Trophoblast cell (in vitro differentiated cells and primary cell): ENCODE results near the gene NLRP1.

ENCODE experiments used
- DNase-seq, 2 donors: peaks; one replicate each; pipeline ENCODE4 v3.0.0-alpha.2; 2016
- H2AFZ ChIP-seq: 2 replicates; pipeline ENCODE4 v1.6.1; 2013; ENCODE audit warnings: low read length, moderate library complexity, mild to moderate bottlenecking; ENCODE audit not compliant: insufficient read depth, poor library complexity
- H2AK5ac ChIP-seq: 2 replicates; pipeline ENCODE4 v1.6.1; 2013; ENCODE audit warnings: mild to moderate bottlenecking, low read length
- H2BK120ac ChIP-seq: 2 replicates; pipeline ENCODE4 v1.6.1; 2013; ENCODE audit warnings: low read length, mild to moderate bottlenecking, moderate library complexity; ENCODE audit not compliant: insufficient read depth, poor library complexity
- H2BK12ac ChIP-seq: 2 replicates; pipeline ENCODE4 v1.6.1; 2013; ENCODE audit warnings: mild to moderate bottlenecking, low read length, moderate library complexity
- H2BK5ac ChIP-seq: 2 replicates; pipeline ENCODE4 v1.6.1; 2013; ENCODE audit warnings: low read length, low read depth, moderate library complexity, mild to moderate bottlenecking; ENCODE audit not compliant: poor library complexity
- H3K14ac ChIP-seq: 2 replicates; pipeline ENCODE4 v1.6.1; 2013; ENCODE audit warnings: mild to moderate bottlenecking, low read length
- H3K18ac ChIP-seq: 2 replicates; pipeline ENCODE4 v1.6.1; 2013; ENCODE audit warnings: mild to moderate bottlenecking, low read length
- H3K23ac ChIP-seq: 2 replicates; pipeline ENCODE4 v1.6.1; 2013; ENCODE audit warnings: low read length
- H3K27ac ChIP-seq: 2 replicates; pipeline ENCODE4 v1.5.1; 2013; ENCODE audit warnings: low read depth, mild to moderate bottlenecking, inconsistent platforms, low read length, moderate library complexity
- H3K27me3 ChIP-seq: 2 replicates; pipeline ENCODE4 v1.6.1; 2013; ENCODE audit warnings: inconsistent platforms, mild to moderate bottlenecking, low read length, moderate library complexity; ENCODE audit not compliant: insufficient read depth
- H3K36me3 ChIP-seq, 2 experiments: 1 replicate in 1 of 2; 2 replicates in 1 of 2; pipeline ENCODE4 v1.6.1; 2013; ENCODE audit warnings: low read length in 2 of 2, mild to moderate bottlenecking in 2 of 2, moderate library complexity in 1 of 2; ENCODE audit not compliant: insufficient read depth in 2 of 2, control insufficient read depth in 1 of 2
- H3K4ac ChIP-seq: 2 replicates; pipeline ENCODE4 v1.6.1; 2013; ENCODE audit warnings: low read depth, mild to moderate bottlenecking, low read length, moderate library complexity
- H3K4me1 ChIP-seq, 2 experiments: 1 replicate in 1 of 2; 2 replicates in 1 of 2; pipeline ENCODE4 v1.6.1; 2013; ENCODE audit warnings: low read length in 2 of 2, mild to moderate bottlenecking in 2 of 2, moderate library complexity in 1 of 2; ENCODE audit not compliant: insufficient read depth in 2 of 2, control insufficient read depth in 1 of 2
- H3K4me2 ChIP-seq: 2 replicates; pipeline ENCODE4 v1.6.1; 2013; ENCODE audit warnings: inconsistent platforms, mild to moderate bottlenecking, low read length, moderate library complexity
- H3K4me3 ChIP-seq: 2 replicates; pipeline ENCODE4 v1.5.1; 2013; ENCODE audit warnings: mild to moderate bottlenecking, low read depth, low read length, inconsistent platforms
- H3K79me1 ChIP-seq: one replicate; pipeline ENCODE4 v1.6.1; 2013; ENCODE audit warnings: low read length
- H3K79me2 ChIP-seq: 2 replicates; pipeline ENCODE4 v1.6.1; 2013; ENCODE audit warnings: low read length, mild to moderate bottlenecking; ENCODE audit not compliant: control insufficient read depth, insufficient read depth, poor library complexity
- H3K9ac ChIP-seq: 2 replicates; pipeline ENCODE4 v1.6.1; 2013; ENCODE audit warnings: mild to moderate bottlenecking, low read length
- H3K9me3 ChIP-seq: 2 replicates; pipeline ENCODE4 v1.6.1; 2013; ENCODE audit warnings: low read depth, mild to moderate bottlenecking, control low read depth, inconsistent platforms, low read length; ENCODE audit not compliant: insufficient read depth
- H4K12ac ChIP-seq: 2 replicates; pipeline ENCODE4 v1.6.1; 2013; ENCODE audit warnings: low read depth, mild to moderate bottlenecking, low read length, moderate library complexity
- H4K8ac ChIP-seq: 2 replicates; pipeline ENCODE4 v1.6.1; 2013; ENCODE audit warnings: low read depth, mild to moderate bottlenecking, low read length, moderate library complexity
- H4K91ac ChIP-seq: one replicate; pipeline ENCODE4 v1.6.1; 2013; ENCODE audit warnings: low read depth, mild to moderate bottlenecking, low read length, moderate library complexity
- WGBS: extraction: QIAGEN DNeasy Blood & Tissue Kit; methylation state at CpG from one replicate; pipeline ENCODE4 v1.1.7; 2013; ENCODE audit warnings: missing lambda C conversion rate; ENCODE audit not compliant: insufficient read length, insufficient coverage; ENCODE audit errors: extremely low coverage; 5-methylcytosine and 5-hydroxymethylcytosine counted together

Gene NLRP1

DNA sequence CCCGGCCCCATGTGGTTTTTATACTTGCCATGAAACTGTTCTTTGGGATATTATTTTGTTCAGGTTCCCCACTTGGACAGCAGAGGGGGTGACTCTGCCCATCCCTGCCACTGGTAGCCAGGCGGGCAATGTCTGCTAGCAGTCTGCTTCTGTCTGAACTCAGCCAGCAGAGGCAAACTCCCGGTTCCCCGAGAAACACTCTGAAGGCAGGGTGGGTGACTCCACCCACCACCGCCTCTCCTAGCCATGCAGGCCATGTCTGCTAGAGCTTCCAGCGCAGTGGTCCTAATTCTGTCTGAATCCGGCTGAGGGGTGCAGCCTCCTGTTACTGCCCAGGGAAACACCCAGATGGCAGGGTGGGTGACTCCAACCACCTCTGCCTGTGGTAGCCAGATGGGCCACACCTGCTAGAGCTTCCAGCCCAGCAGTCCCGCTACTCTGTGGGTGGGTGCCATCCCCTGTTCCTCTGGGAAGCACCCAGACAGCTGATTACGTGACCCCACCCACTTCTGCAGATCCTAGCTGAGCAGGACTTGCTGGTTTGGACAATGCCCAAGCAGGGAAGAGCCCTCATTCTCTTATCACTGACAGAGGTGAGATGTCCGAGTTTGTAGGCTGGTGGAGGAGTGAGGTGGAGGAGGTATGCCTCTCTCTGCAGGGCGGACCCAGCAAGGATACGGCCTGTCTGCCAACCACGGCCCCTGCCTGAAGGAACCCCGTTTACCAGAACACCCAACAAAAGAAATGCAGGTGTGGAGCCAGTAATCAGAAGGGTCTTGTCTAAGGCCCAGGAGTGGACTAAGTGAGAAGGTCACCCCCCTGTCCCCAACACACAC, 22.4 kb downstream of the NLRP1 start:
- Histone ChIP-seq H3K9me3 (peaks cover 1% of the 10 kb centered on the region), H3K27ac (no peak overlapping the region), H3K4me1 (no peaks in the 10 kb centered on the region), H3K4ac (no peak overlapping the region), H3K14ac (no peak overlapping the region), H4K12ac (no peak overlapping the region), H3K4me3 (no peak overlapping the region), H4K8ac (no peak overlapping the region), H2BK12ac (no peak overlapping the region), H2AK5ac (no peak overlapping the region), H3K79me1 (no peaks in the 10 kb centered on the region), H3K23ac (no peak overlapping the region), H2BK5ac (no peak overlapping the region), H3K4me2 (no peak overlapping the region), H3K36me3 (no peaks in the 10 kb centered on the region), H3K18ac (no peak overlapping the region), H3K9ac (no peak overlapping the region), H4K91ac (no peak overlapping the region), H2BK120ac (no peak overlapping the region), H2AFZ (no peak overlapping the region), H3K27me3 (no peaks in the 10 kb centered on the region), H3K79me2 (no peaks in the 10 kb centered on the region)
- DNase-seq, result no peak
- WGBS, result no CpG with 5 or more reads among the region's 14 CpGs

DNA sequence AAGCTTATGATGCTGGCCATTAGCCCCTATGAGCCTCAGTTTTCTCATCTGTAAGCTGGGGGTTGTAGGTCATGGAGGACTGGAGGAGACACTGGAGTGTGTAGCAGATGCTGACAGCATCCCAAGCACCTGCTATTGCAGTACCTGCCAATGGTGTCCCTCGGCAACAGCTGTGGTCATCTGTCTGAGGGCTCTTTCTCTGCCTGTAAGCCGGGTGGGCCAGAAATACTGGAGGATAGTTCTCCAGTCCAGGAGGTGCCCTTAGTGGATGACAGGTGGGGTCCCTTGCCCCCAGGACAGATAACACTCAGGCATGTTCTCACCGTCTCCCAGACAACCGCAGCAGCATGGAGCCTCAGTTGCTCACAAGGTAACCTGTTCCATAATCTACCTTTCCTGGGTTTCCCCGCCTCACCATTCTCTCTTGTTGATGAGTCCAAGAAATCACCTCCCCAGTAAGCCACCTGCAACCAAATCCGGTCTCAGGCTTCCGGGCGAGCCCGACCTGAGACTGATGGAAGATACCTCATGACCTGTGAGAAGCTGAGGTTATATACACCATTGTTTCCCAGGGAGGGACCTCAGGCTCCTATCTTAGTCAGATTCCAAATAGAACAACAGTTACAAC, 23.8 kb downstream of the NLRP1 start:
- Histone ChIP-seq H3K9me3 (peaks cover 1% of the 10 kb centered on the region), H3K36me3 (no peaks in the 10 kb centered on the region), H3K27ac (no peak overlapping the region), H4K12ac (no peak overlapping the region), H3K4me2 (no peak overlapping the region), H3K4me3 (no peak overlapping the region), H3K79me2 (no peaks in the 10 kb centered on the region), H2BK12ac (no peak overlapping the region), H2BK120ac (no peak overlapping the region), H2AFZ (no peak overlapping the region), H3K27me3 (no peaks in the 10 kb centered on the region), H3K4ac (no peak overlapping the region), H3K4me1 (no peaks in the 10 kb centered on the region), H3K18ac (no peak overlapping the region), H3K9ac (no peak overlapping the region), H3K79me1 (no peaks in the 10 kb centered on the region), H3K14ac (no peak overlapping the region), H2BK5ac (no peak overlapping the region), H4K8ac (no peak overlapping the region), H4K91ac (no peak overlapping the region), H2AK5ac (no peak overlapping the region), H3K23ac (no peak overlapping the region)
- no CpG with 5 or more reads among the region's 9 CpGs for WGBS
- no peak for DNase-seq

DNA sequence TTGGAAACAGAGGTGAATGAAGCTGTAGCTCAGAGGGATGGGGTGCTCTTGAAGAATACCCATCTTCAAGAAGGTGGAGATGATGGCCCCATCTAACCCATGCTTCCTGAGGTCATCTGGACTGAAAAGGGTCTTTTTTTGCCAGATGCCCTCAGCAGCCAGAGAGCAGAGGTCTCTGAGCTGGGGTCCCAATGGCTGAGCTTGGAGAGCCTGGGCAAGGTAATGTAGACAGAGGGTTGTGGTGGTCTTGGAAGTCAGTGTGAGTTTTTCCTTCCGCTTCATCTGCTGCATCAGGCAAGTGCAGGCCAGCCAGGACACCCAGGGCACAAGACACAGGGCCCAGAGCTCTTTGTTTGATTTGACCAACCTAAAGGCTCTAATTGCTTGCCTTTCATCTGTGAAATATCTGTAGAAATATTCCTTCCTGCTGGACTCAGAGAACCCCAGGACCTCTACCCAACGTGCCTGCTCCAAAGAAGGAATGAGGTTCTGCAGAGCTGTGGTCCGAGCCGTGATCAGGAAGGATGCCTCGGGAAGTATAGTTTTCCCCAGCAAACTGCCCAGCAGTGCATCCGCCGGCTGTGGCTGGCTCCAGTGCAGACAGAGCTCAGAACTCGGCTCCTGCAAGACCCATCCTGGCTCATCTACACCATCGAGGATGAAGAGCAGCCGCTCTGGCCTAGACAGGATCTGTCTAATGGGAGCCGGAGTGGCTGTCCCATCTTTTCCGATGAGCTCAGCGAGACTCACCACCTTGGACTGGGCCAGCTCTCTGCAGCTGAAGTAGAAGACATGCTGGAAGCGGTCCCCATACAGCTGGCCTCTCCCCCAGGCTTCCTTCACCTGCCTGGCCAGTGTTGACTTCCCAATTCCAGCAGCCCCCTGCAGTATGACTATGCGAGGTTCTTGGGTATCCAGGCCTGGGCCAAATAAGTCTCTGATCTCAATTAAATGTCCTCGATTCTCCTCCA, 25.2 kb downstream of the NLRP1 start:
- H3K14ac ChIP-seq, result no peak overlapping the region
- peaks cover 1% of the 10 kb centered on the region for H3K9me3 ChIP-seq
- H2BK120ac ChIP-seq, result no peak overlapping the region
- no peak overlapping the region for H4K12ac ChIP-seq
- H3K4me1 ChIP-seq, result no peaks in the 10 kb centered on the region
- H3K9ac ChIP-seq, result no peak overlapping the region
- no peak overlapping the region for H3K4me2 ChIP-seq
- H3K18ac ChIP-seq, result no peak overlapping the region
- no peaks in the 10 kb centered on the region for H3K79me1 ChIP-seq
- no peak overlapping the region for H2AFZ ChIP-seq
- no CpG with 5 or more reads among the region's 16 CpGs for WGBS
- H2BK5ac ChIP-seq, result no peak overlapping the region
- H3K23ac ChIP-seq, result no peak overlapping the region
- H3K36me3 ChIP-seq, result no peaks in the 10 kb centered on the region
- H3K27ac ChIP-seq, result no peak overlapping the region
- H4K91ac ChIP-seq, result no peak overlapping the region
- H2BK12ac ChIP-seq, result no peak overlapping the region
- H3K4me3 ChIP-seq, result no peak overlapping the region
- H3K4ac ChIP-seq, result no peak overlapping the region
- DNase-seq, result no peak
- H3K27me3 ChIP-seq, result no peaks in the 10 kb centered on the region
- no peaks in the 10 kb centered on the region for H3K79me2 ChIP-seq
- H2AK5ac ChIP-seq, result no peak overlapping the region
- H4K8ac ChIP-seq, result no peak overlapping the region

DNA sequence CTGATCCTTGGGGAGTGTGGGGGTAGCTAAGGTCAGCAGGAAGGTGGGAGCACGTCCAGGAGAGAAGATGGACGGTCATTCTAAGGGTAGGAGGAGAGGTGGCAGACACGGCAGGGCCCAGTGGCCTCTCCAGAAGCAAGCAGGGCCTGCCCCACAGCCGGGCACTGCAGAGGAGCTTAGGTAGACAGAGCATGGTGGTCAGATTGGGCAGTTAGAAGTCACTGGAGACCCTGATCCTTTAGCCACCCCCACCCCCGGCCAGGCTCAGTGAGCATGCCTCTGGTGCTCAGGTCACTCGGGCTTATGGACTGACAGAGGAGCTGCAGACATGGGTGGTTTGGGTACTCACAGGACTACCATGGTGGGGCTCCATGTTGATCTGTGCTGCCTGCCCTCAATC, 26.3 kb downstream of the NLRP1 start:
- Histone ChIP-seq H3K18ac (no peak overlapping the region), H3K4me1 (no peaks in the 10 kb centered on the region), H4K91ac (no peak overlapping the region), H3K23ac (no peak overlapping the region), H2AK5ac (no peak overlapping the region), H3K4me3 (no peak overlapping the region), H3K9ac (no peak overlapping the region), H2AFZ (no peak overlapping the region), H3K27me3 (no peaks in the 10 kb centered on the region), H3K4ac (no peak overlapping the region), H3K4me2 (no peak overlapping the region), H2BK12ac (no peak overlapping the region), H3K27ac (no peak overlapping the region), H4K8ac (no peak overlapping the region), H3K79me2 (no peaks in the 10 kb centered on the region), H3K79me1 (no peaks in the 10 kb centered on the region), H3K36me3 (no peaks in the 10 kb centered on the region), H3K9me3 (peaks cover 1% of the 10 kb centered on the region), H2BK5ac (no peak overlapping the region), H3K14ac (no peak overlapping the region), H4K12ac (no peak overlapping the region), H2BK120ac (no peak overlapping the region)
- WGBS, result no CpG with 5 or more reads among the region's 6 CpGs
- DNase-seq, result no peak
